ENCODE data around the gene ZCWPW1. TPM values are rescaled to one million over a fixed set of nuclear protein-coding genes. Genes with fewer than 3 reads are reported as not detected.
A peak's percentile ranks its signal among the peaks of the same experiment; 100 is the strongest.

ZCWPW1 gene
- total and polyA plus RNA-seq, 2 donors (not counting 1 experiment from before 2014, with no cell fraction given) = 1.1 to 2.8 TPM

DNA sequence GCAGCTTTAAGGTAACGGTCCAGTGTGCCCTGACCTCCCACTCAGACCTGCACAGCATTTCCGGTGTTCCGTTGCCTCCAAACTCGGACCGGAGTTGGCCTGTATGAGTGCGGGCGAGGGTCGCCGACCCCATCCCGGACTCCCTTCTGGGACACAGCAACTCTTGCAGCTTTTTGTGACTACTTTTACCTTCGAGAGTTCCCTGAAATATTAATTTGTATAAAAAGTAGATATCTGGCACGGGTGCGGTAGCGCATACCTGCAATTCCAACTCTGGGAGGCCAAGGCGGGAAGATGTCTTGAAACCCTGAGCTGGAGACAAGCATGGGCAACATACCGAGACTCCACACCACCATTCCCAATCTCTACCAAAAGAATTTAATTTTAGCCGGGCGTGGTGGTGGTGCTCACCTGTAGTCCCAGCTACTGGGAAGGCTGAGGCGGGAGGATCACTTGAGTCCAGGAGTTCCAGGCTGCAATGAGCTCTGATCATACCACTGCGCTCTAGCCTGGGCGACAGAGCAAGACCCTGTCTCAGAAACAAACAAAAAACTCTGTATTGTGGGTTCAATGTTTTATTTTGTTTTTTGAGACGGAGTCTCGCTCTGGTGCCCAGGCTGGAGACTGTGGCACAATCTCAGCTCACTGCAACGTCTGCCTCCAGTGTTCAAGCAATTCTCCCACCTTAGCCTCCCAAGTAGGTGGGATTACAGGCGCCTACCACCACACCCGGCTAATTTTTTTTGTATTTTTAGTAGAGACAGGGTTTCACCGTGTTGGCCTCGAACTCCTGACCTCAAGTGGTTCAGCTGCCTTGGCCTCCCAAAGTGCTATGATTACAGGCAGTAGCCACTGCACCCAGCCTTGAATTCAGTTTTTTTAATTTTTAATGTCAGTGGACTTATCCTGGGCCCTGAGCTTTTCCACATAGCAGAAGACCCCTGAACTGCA lies 8.9 kb upstream of the ZCWPW1 start:
- no peak for TF ChIP-seq EZH2 (IDR thresholded peaks at IDR 0.05; ENCODE audit: low read length, missing control alignments)
- Histone ChIP-seq H3K9me3 (ENCODE audit: control insufficient read depth, insufficient read depth, low read depth, low read length) (no peaks in the 10 kb centered on the region), H3K4me1 (ENCODE audit: control insufficient read depth, extremely low read depth, insufficient read depth, low read length) (peaks cover 8% of the 10 kb centered on the region), H3K27ac (ENCODE audit: insufficient read depth, low read length) (no peak overlapping the region), H3K79me2 (ENCODE audit: control insufficient read depth, insufficient read depth, low read length) (peaks cover 31% of the 10 kb centered on the region), H3K9ac (ENCODE audit: insufficient read depth, low read length) (no peak overlapping the region), H2AFZ (ENCODE audit: low read length) (no peak overlapping the region), H4K20me1 (ENCODE audit: control insufficient read depth, extremely low read depth, insufficient read depth, low read length) (no peaks in the 10 kb centered on the region), H3K27me3 (ENCODE audit: control insufficient read depth, insufficient read depth, low read length) (no peaks in the 10 kb centered on the region), H3K4me2 (ENCODE audit: extremely low read depth, insufficient read depth, low read length) (no peak overlapping the region), H3K4me3 (replicated peaks in 1 of 4; ENCODE audit: control extremely low read depth in 1 of 4, insufficient read depth in 1 of 4, low read depth in 3 of 4, low read length in 4 of 4) (no peak overlapping the region), H3K36me3 (ENCODE audit: control insufficient read depth, insufficient read depth, low read length) (peaks cover 12% of the 10 kb centered on the region)
- no peak for DNase-seq (ENCODE audit: low read depth in 2 of 2)

DNA sequence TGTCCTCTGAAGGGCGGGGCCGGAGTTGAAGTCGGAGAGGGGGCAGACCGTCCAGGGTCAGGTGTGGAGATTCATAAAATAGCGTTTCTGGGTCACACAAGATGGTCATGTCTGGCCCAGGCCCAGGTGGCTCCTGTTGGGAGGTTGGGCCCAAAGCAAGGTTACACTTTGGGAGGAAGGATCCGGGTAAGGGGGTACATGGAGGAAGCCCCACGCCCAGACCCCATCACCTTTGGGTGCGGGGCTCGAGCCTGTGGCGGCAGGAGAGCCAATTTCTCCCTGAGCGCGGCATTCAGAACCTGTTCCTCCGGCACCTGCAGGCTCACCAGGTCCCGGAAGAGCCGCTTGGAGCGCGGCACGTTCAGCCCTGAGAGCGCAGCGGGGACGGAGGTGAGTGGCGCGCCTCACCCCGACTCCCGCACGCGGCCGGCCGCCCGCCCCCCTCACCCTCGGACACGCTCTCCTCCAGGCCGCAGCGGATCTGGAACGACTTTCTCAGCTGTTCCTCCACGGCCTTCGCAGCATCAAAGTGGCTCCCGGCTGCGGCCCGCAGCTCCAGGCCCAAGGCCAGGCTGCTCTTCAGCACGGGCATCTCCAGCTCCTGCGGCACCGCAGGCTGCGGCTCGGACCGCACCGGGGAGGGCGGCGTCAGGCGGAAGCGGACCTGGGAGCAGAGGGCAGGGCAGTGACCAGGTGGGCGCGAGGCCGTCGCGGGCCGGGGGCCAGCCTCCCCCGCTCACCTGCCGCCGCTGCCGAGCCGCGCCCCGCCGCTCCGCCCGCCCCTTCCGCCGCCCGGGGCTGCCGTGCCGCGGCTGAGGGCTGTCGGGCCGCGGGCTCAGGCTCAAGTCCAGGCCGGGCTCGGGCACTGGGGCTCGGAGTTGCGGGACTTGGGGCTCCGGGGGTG lies 7.2 kb upstream of the ZCWPW1 start:
- Histone ChIP-seq H2AFZ (ENCODE audit: low read length) (no peak overlapping the region), H3K79me2 (ENCODE audit: control insufficient read depth, insufficient read depth, low read length) (peaks cover 48% of the 10 kb centered on the region)
- DNase-seq (ENCODE audit: low read depth in 2 of 2) = peak in 1 of 2 donors; percentile 33

DNA sequence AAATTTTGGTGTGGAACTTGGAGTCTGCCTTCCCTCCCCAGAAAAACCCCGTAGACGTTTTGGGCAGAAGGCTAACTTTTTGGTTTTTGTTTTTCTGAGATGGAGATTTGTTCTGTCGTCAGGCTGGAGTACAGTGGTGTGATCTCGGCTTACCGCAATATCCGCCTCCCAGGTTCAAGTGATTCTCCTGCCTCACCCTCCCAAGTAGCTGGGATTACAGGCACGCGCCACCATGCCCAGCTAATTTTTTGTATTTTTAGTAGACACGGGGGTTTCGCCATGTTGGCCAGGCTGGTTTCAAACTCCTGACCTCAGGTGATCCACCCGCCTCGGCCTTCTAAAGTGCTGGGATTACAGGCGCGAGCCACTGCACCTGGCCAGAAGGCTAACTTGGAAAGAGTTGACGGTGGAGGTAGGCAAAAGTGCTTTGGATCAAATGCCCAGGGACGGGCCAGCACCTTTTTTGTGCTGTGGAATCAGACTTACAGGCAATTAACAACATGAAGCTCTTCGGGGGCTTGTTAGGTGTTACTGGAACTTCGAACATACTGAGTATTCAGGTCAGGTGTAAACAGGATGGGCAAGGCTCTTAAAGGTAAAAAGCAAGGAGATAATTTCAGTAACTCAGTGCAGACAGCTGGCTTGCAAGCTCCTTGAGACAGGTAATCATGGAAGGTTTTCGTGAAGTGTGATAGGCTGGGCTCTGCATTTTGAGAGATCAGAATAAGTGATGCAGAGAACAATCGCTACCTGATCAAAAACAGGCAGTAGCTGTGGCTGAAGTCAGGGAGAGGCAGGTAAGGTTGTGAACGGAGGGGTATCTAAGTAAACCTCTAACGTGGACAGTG lies 6.0 kb upstream of the ZCWPW1 start:
- Histone ChIP-seq H3K4me3 (replicated peaks in 1 of 4; ENCODE audit: control extremely low read depth in 1 of 4, insufficient read depth in 1 of 4, low read depth in 3 of 4, low read length in 4 of 4) (peak overlapping the region; percentile 58 to 85 (median 76)), H3K36me3 (ENCODE audit: control insufficient read depth, insufficient read depth, low read length) (peaks cover 15% of the 10 kb centered on the region)

More for the DNA sequence above, 7.2 kb upstream of the ZCWPW1 start:
- TF ChIP-seq EZH2 (IDR thresholded peaks at IDR 0.05; ENCODE audit: low read length, missing control alignments) = no peak
- TF ChIP-seq, protein P1, sequence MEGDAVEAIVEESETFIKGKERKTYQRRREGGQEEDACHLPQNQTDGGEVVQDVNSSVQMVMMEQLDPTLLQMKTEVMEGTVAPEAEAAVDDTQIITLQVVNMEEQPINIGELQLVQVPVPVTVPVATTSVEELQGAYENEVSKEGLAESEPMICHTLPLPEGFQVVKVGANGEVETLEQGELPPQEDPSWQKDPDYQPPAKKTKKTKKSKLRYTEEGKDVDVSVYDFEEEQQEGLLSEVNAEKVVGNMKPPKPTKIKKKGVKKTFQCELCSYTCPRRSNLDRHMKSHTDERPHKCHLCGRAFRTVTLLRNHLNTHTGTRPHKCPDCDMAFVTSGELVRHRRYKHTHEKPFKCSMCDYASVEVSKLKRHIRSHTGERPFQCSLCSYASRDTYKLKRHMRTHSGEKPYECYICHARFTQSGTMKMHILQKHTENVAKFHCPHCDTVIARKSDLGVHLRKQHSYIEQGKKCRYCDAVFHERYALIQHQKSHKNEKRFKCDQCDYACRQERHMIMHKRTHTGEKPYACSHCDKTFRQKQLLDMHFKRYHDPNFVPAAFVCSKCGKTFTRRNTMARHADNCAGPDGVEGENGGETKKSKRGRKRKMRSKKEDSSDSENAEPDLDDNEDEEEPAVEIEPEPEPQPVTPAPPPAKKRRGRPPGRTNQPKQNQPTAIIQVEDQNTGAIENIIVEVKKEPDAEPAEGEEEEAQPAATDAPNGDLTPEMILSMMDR (conservative IDR thresholded peaks at IDR 0.05 in 1 of 2, IDR thresholded peaks at IDR 0.05 in 1 of 2; ENCODE audit: low read depth in 1 of 2, low read length in 2 of 2) = no peak
- Histone ChIP-seq H3K4me1 (ENCODE audit: control insufficient read depth, extremely low read depth, insufficient read depth, low read length) (peaks cover 11% of the 10 kb centered on the region), H3K4me2 (ENCODE audit: extremely low read depth, insufficient read depth, low read length) (peak overlapping the region; percentile 89), H3K27me3 (ENCODE audit: control insufficient read depth, insufficient read depth, low read length) (no peaks in the 10 kb centered on the region), H3K36me3 (ENCODE audit: control insufficient read depth, insufficient read depth, low read length) (peaks cover 15% of the 10 kb centered on the region), H3K9ac (ENCODE audit: insufficient read depth, low read length) (peak overlapping the region; percentile 91), H4K20me1 (ENCODE audit: control insufficient read depth, extremely low read depth, insufficient read depth, low read length) (no peaks in the 10 kb centered on the region), H3K4me3 (replicated peaks in 1 of 4; ENCODE audit: control extremely low read depth in 1 of 4, insufficient read depth in 1 of 4, low read depth in 3 of 4, low read length in 4 of 4) (peak overlapping the region; percentile 58 to 85 (median 76)), H3K27ac (ENCODE audit: insufficient read depth, low read length) (peak overlapping the region; percentile 94), H3K9me3 (ENCODE audit: control insufficient read depth, insufficient read depth, low read depth, low read length) (no peaks in the 10 kb centered on the region)

More for the DNA sequence above, 6.0 kb upstream of the ZCWPW1 start:
- Histone ChIP-seq H3K27me3 (ENCODE audit: control insufficient read depth, insufficient read depth, low read length) (no peaks in the 10 kb centered on the region), H3K9ac (ENCODE audit: insufficient read depth, low read length) (no peak overlapping the region), H3K79me2 (ENCODE audit: control insufficient read depth, insufficient read depth, low read length) (peaks cover 51% of the 10 kb centered on the region), H3K9me3 (ENCODE audit: control insufficient read depth, insufficient read depth, low read depth, low read length) (no peaks in the 10 kb centered on the region), H3K4me1 (ENCODE audit: control insufficient read depth, extremely low read depth, insufficient read depth, low read length) (peaks cover 6% of the 10 kb centered on the region), H3K27ac (ENCODE audit: insufficient read depth, low read length) (no peak overlapping the region), H3K4me2 (ENCODE audit: extremely low read depth, insufficient read depth, low read length) (peak overlapping the region; percentile 86), H2AFZ (ENCODE audit: low read length) (no peak overlapping the region), H4K20me1 (ENCODE audit: control insufficient read depth, extremely low read depth, insufficient read depth, low read length) (no peaks in the 10 kb centered on the region)
- no peak for DNase-seq (ENCODE audit: low read depth in 2 of 2)
- TF ChIP-seq EZH2 (IDR thresholded peaks at IDR 0.05; ENCODE audit: low read length, missing control alignments) = no peak
- TF ChIP-seq, protein P1 (conservative IDR thresholded peaks at IDR 0.05 in 1 of 2, IDR thresholded peaks at IDR 0.05 in 1 of 2; ENCODE audit: low read depth in 1 of 2, low read length in 2 of 2) = no peak
